Epithelial cell of proximal tubule (primary cell): ENCODE data around the gene NACAD. TPM values are rescaled to one million over a fixed set of nuclear protein-coding genes. Genes with fewer than 3 reads are reported as not detected.

Source experiments
- DNase-seq: peaks from one replicate; pipeline ENCODE4 v3.0.0-alpha.2; 2011; ENCODE audit warnings: low read depth
- H3K4me3 ChIP-seq: 2 replicates; pipeline ENCODE4 v1.5.1; 2011; ENCODE audit warnings: low read depth, mild to moderate bottlenecking, low read length
- total RNA-seq: library from RNA; depleted of rRNA; stranded (reverse); fragments of >200 nt; gene quantifications from 2 replicates; pipeline ENCODE4 v1.2.3, GENCODE V29; 2015
- TF ChIP-seq, protein P1 (sequence below): conservative IDR thresholded peaks from 2 replicates; pipeline ENCODE4 v1.5.1; 2012; ENCODE audit warnings: low read depth, mild to moderate bottlenecking, low read length

Gene NACAD
- total RNA-seq, 1 donor from 2014 or later = 7.9 TPM

DNA sequence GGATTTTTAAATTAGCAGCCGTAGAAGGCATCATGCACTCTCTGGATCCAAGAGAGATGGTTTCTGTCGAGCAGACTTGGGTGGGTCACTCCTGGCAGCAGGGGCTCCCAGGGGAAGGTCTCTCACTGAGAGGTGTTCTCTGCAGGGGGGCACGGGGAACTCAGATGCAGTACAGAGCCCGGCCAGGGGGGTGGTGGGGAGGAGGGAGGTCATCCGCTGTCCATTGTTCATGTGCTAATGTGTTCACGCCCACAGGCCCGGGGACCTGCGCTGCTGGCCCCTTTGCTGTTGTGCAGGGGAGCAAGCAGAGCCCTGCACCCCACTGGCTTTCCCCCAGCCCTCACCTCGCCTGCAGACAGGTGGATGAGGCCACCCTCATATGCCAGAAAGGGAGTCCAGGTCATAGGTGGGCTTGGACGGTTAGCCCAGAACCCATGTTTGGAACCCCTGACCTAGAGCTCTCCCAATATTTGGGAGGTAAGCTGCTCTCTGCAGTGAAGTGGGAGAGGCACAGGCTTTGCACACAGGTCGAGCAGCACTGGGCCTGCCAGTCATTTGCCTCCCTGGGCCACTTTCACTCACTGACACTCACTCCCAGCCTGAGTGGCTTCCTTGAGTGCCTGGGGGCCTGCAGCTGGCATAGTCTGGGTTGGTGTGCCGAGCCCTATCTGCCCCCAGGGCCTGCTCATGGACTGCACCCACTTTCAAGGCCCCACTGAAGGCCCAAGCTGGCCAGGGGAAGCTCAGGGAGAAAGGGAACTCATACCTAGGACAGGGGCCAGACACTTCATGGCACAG, 35.3 kb upstream of the NACAD start:
- DNase-seq = no peak
- H3K4me3 ChIP-seq = no peak overlapping the region
- TF ChIP-seq, protein P1, sequence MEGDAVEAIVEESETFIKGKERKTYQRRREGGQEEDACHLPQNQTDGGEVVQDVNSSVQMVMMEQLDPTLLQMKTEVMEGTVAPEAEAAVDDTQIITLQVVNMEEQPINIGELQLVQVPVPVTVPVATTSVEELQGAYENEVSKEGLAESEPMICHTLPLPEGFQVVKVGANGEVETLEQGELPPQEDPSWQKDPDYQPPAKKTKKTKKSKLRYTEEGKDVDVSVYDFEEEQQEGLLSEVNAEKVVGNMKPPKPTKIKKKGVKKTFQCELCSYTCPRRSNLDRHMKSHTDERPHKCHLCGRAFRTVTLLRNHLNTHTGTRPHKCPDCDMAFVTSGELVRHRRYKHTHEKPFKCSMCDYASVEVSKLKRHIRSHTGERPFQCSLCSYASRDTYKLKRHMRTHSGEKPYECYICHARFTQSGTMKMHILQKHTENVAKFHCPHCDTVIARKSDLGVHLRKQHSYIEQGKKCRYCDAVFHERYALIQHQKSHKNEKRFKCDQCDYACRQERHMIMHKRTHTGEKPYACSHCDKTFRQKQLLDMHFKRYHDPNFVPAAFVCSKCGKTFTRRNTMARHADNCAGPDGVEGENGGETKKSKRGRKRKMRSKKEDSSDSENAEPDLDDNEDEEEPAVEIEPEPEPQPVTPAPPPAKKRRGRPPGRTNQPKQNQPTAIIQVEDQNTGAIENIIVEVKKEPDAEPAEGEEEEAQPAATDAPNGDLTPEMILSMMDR = no peak

DNA sequence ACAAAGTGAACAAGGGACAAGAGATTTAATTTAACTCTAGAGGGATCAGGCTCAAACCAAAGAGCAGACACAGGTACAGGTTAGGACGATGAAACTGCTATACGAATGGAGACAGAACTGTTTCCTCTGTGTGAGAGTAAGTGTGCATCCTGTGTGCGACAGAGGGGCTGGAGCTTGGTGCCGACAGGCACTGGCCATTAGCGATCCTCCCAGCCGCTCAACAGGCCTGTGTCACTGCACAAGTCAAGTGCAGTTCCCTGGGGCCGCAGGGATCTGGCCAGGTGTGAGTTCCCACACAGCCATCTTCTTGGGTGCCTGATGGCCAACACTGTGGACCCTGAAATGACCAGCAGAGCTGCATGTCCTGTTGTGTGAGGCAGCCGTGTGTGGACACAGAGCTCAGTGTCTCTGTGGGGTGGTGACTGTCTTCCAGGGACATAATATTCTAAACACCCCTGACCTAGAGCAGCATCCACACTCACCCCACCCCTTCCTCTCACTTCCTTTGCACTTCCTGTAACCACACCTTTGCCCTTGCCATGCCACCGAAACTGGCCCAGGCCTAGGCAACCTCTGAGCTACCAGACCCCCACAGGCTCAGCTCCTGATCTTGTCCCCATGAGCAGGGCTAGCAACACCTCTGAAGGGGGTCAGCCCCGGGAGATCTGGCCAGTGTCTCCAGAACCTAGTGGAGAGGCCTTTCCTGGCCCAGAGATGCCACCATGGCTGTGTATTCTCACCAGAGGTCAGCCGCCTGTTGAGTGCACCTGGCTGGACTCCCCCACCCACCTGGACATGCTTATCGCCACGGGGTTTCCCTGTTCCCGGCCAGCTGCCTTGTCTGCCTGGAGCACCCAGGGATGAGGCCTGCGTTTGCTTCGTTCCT, 34.4 kb upstream of the NACAD start:
- no peak for DNase-seq
- H3K4me3 ChIP-seq = no peak overlapping the region
- TF ChIP-seq, protein P1 = no peak

GRCh38 chr7:45119550-45119949, 30.8 kb upstream of the NACAD start:
- H3K4me3 ChIP-seq = no peak overlapping the region
- DNase-seq = no peak
- TF ChIP-seq, protein P1 = no peak

- TF ChIP-seq, protein P1 = no peak
- no peak overlapping the region for H3K4me3 ChIP-seq
These were observed 30.1 kb upstream of the NACAD start for GRCh38 chr7:45118889-45119331.

DNA sequence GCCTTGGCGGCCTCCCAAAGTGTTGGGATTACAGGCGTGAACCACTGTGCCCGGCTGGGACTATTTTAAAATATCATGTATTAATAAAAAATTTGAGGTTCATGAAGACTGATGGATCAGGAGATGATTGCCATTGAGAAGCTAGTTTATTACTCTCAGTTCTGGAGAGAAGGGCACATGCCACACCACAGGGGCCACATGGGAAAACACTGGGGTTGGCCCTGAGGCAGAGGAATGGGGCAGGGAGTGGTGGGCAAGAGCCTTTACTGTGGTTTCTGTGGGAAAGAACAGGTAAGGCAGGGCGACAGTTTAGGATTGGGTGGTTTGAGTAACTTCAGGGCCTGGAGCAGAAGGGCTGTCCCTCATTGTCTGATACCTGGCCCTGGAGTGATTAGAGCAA, 29.5 kb upstream of the NACAD start:
- TF ChIP-seq, protein P1 = no peak
- H3K4me3 ChIP-seq = no peak overlapping the region
- DNase-seq = no peak

More at GRCh38 chr7:45118889-45119331, 30.1 kb upstream of the NACAD start:
- no peak for DNase-seq

DNA sequence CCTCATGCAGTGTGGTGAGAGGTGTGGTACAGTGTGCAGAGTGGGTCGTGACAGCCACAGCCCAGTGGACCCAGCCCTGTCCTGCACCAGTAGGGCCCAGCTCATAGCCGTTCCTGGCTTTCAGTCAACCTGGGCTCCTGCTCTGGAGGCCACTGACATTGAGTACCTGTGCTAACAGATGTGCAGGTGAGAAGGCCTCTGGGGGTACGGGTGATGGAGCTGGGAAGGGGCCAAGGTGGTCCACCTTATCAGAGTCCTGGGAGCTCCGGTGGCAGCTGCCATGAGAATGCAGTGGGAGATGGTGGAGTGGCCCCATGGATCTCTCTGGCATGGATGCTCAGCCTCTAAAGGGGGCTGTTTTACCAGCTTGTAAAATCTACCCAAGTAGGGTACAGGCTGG, 28.8 kb upstream of the NACAD start:
- DNase-seq = no peak
- no peak overlapping the region for H3K4me3 ChIP-seq
- TF ChIP-seq, protein P1 = no peak
